Measurements from ENCODE around the gene IDS. TPM values are rescaled to one million over a fixed set of nuclear protein-coding genes. Genes with fewer than 3 reads are reported as not detected.

Gene IDS
- total RNA-seq, 2 experiments from 2014 or later, result 114 to 116 TPM

- H3K9me3 Mint-ChIP-seq, result no peaks in the 10 kb centered on the region
- H3K27me3 Mint-ChIP-seq, result peaks cover 30% of the 10 kb centered on the region
- H3K27ac Mint-ChIP-seq, result no peak overlapping the region
- no peak for DNase-seq
- CTCF ChIA-PET, result no interaction called here
- H3K4me1 Mint-ChIP-seq, result no peaks in the 10 kb centered on the region
- POLR2A ChIA-PET, result no interaction called here
- H3K4me3 Mint-ChIP-seq, result no peak overlapping the region
- no peaks in the 10 kb centered on the region for H3K36me3 Mint-ChIP-seq (ENCODE audit: low read depth)
Observed at GRCh38 chrX:149461746-149462145, 43.4 kb downstream of the IDS start.

GRCh38 chrX:149458586-149458985 is 46.5 kb downstream of the IDS start:
- Mint-ChIP-seq H3K9me3 (no peaks in the 10 kb centered on the region), H3K27me3 (peaks cover 25% of the 10 kb centered on the region), H3K4me1 (no peaks in the 10 kb centered on the region), H3K36me3 (ENCODE audit: low read depth) (no peaks in the 10 kb centered on the region), H3K27ac (no peak overlapping the region), H3K4me3 (no peak overlapping the region)
- ChIA-PET CTCF (no interaction called here), POLR2A (no interaction called here)
- no peak for DNase-seq

GRCh38 chrX:149456476-149457245 is 48.4 kb downstream of the IDS start:
- CTCF ChIA-PET, result no interaction called here
- H3K9me3 Mint-ChIP-seq, result no peaks in the 10 kb centered on the region
- POLR2A ChIA-PET, result no interaction called here
- H3K4me3 Mint-ChIP-seq, result no peak overlapping the region
- H3K36me3 Mint-ChIP-seq (ENCODE audit: low read depth), result no peaks in the 10 kb centered on the region
- no peak for DNase-seq
- H3K27me3 Mint-ChIP-seq, result peaks cover 15% of the 10 kb centered on the region
- H3K4me1 Mint-ChIP-seq, result no peaks in the 10 kb centered on the region
- H3K27ac Mint-ChIP-seq, result no peak overlapping the region

- POLR2A ChIA-PET, result no interaction called here
- H3K36me3 Mint-ChIP-seq (ENCODE audit: low read depth), result no peaks in the 10 kb centered on the region
- DNase-seq, result no peak
- H3K27ac Mint-ChIP-seq, result no peak overlapping the region
- no peak overlapping the region for H3K4me3 Mint-ChIP-seq
- peaks cover 10% of the 10 kb centered on the region for H3K27me3 Mint-ChIP-seq
- no peaks in the 10 kb centered on the region for H3K9me3 Mint-ChIP-seq
- no peaks in the 10 kb centered on the region for H3K4me1 Mint-ChIP-seq
- CTCF ChIA-PET, result no interaction called here
Observed at GRCh38 chrX:149455934-149456333, 49.2 kb downstream of the IDS start.

- Mint-ChIP-seq H3K9me3 (no peaks in the 10 kb centered on the region), H3K27ac (no peak overlapping the region), H3K27me3 (peaks cover 2% of the 10 kb centered on the region), H3K36me3 (ENCODE audit: low read depth) (no peaks in the 10 kb centered on the region), H3K4me3 (no peak overlapping the region), H3K4me1 (no peaks in the 10 kb centered on the region)
- ChIA-PET POLR2A (no interaction called here), CTCF (no interaction called here)
- no peak for DNase-seq
Observed at GRCh38 chrX:149453906-149454822, 50.9 kb downstream of the IDS start.

- Mint-ChIP-seq H3K4me3 (no peak overlapping the region), H3K27me3 (peaks cover 2% of the 10 kb centered on the region), H3K9me3 (no peaks in the 10 kb centered on the region), H3K27ac (no peak overlapping the region), H3K4me1 (no peaks in the 10 kb centered on the region), H3K36me3 (ENCODE audit: low read depth) (no peaks in the 10 kb centered on the region)
- ChIA-PET CTCF (no interaction called here), POLR2A (no interaction called here)
- no peak for DNase-seq
Observed at GRCh38 chrX:149453030-149453429, 52.1 kb downstream of the IDS start.

- Mint-ChIP-seq H3K27ac (no peak overlapping the region), H3K36me3 (ENCODE audit: low read depth) (no peaks in the 10 kb centered on the region), H3K4me3 (no peak overlapping the region), H3K27me3 (no peaks in the 10 kb centered on the region), H3K9me3 (no peaks in the 10 kb centered on the region), H3K4me1 (no peaks in the 10 kb centered on the region)
- CTCF ChIA-PET, result no interaction called here
- POLR2A ChIA-PET, result no interaction called here
- no peak for DNase-seq
Observed at GRCh38 chrX:149433451-149433850, 71.7 kb downstream of the IDS start.

GRCh38 chrX:149433051-149433450 is 72.1 kb downstream of the IDS start:
- Mint-ChIP-seq H3K27me3 (no peaks in the 10 kb centered on the region), H3K4me1 (no peaks in the 10 kb centered on the region), H3K27ac (no peak overlapping the region), H3K9me3 (no peaks in the 10 kb centered on the region), H3K36me3 (ENCODE audit: low read depth) (no peaks in the 10 kb centered on the region), H3K4me3 (no peak overlapping the region)
- no peak for DNase-seq
- POLR2A ChIA-PET, result no interaction called here
- CTCF ChIA-PET, result no interaction called here

Other genes starting within 250 kb of the IDS start
- gene EOLA1, start 35.7 kb upstream of the IDS start, total RNA-seq, result 10 to 100 TPM; 31.8 to 36.4 TPM
- gene HSFX3, start 44.6 kb upstream of the IDS start, total RNA-seq, result not detected
- not detected for gene MAGEA9B, start 82.2 kb upstream of the IDS start, total RNA-seq
- not detected for gene HSFX2, start 90.0 kb upstream of the IDS start, total RNA-seq
- gene TMEM185A, start 126.5 kb upstream of the IDS start, total RNA-seq, result 10 to 100 TPM; 19.0 to 20.4 TPM
- not detected for gene MAGEA11, start 206.8 kb upstream of the IDS start, total RNA-seq